DMS53 treated with DMSO at 0.1 percent for 48 hours (cell line): ENCODE measurements around the gene PLK3.
A peak's percentile ranks its signal among the peaks of the same experiment; 100 is the strongest.
"Not testable (repeated sequence)": the region's sequence is repeated elsewhere in the genome, so short reads cannot be mapped to it uniquely, and the experiment has no call there.

ENCODE experiments used
- DNase-seq: peaks from one replicate; lab custom pipeline; 2025; ENCODE audit not compliant: unreplicated experiment; lab: John Stamatoyannopoulos, UW

The PLK3 gene

GRCh38 chr1:44808063-44808937, 8.1 kb downstream of the PLK3 start, which contains the start of gene BTBD19:
Gene BTBD19 (plus strand): TSS chr1:44808523. CDS start chr1:44808821, 298 bp downstream.
- DNase-seq: no peak

- no peak for DNase-seq
Observed at GRCh38 chr1:44808938-44809917, 9.1 kb downstream of the PLK3 start.

GRCh38 chr1:44810101-44810761, 10.1 kb downstream of the PLK3 start:
- no peak for DNase-seq

- DNase-seq: not testable (repeated sequence)
Observed at GRCh38 chr1:44810762-44811105, 10.6 kb downstream of the PLK3 start.

GRCh38 chr1:44811234-44811633, 11.1 kb downstream of the PLK3 start:
- DNase-seq: no peak

- peak; percentile 30 for DNase-seq
Observed at GRCh38 chr1:44812822-44813543, 12.8 kb downstream of the PLK3 start.

- not testable (repeated sequence) for DNase-seq
Observed at GRCh38 chr1:44815926-44816325, 15.7 kb downstream of the PLK3 start.

GRCh38 chr1:44817307-44817706, 17.1 kb downstream of the PLK3 start:
- DNase-seq: no peak

- no peak for DNase-seq
Observed at GRCh38 chr1:44817771-44818495, 17.8 kb downstream of the PLK3 start.

- DNase-seq: peak; percentile 67
Observed at GRCh38 chr1:44819196-44819607, 19.0 kb downstream of the PLK3 start.

- DNase-seq: peak; percentile 74
Observed at GRCh38 chr1:44819608-44820327, 19.6 kb downstream of the PLK3 start.

GRCh38 chr1:44820328-44821239, 20.4 kb downstream of the PLK3 start:
- DNase-seq: no peak

GRCh38 chr1:44821240-44821715, 21.1 kb downstream of the PLK3 start:
- DNase-seq: no peak

GRCh38 chr1:44822131-44822701, 22.0 kb downstream of the PLK3 start:
- no peak for DNase-seq

GRCh38 chr1:44822981-44823451, 22.8 kb downstream of the PLK3 start:
- no peak for DNase-seq

GRCh38 chr1:44824392-44824791, 24.2 kb downstream of the PLK3 start:
- not testable (repeated sequence) for DNase-seq

GRCh38 chr1:44826375-44827196, 26.4 kb downstream of the PLK3 start:
- DNase-seq: no peak
